Measurements from ENCODE around the gene IFIT1B.
"Not testable (repeated sequence)": the region's sequence is repeated elsewhere in the genome, so short reads cannot be mapped to it uniquely, and the experiment has no call there.

The IFIT1B gene

GRCh38 chr10:89377705-89378637 lies at the start of gene IFIT1B:
Gene IFIT1B, plus strand, starts transcription at chr10:89378056. Its CDS starts 80 bp downstream, at chr10:89378136.
- no peak for DNase-seq

GRCh38 chr10:89329151-89329550 lies 48.7 kb upstream of the IFIT1B start:
- no peak for DNase-seq

GRCh38 chr10:89330014-89330413 lies 47.8 kb upstream of the IFIT1B start:
- not testable (repeated sequence) for DNase-seq

- DNase-seq, result no peak
These were observed 47.2 kb upstream of the IFIT1B start for GRCh38 chr10:89330537-89331212.

- DNase-seq, result not testable (repeated sequence)
These were observed 46.3 kb upstream of the IFIT1B start for GRCh38 chr10:89331487-89332122.

GRCh38 chr10:89332123-89332633 lies 45.7 kb upstream of the IFIT1B start:
- no peak for DNase-seq

- DNase-seq, result no peak
These were observed 42.6 kb upstream of the IFIT1B start for GRCh38 chr10:89335226-89335625.

GRCh38 chr10:89336241-89336640 lies 41.6 kb upstream of the IFIT1B start:
- DNase-seq, result no peak

GRCh38 chr10:89337484-89337883 lies 40.4 kb upstream of the IFIT1B start:
- no peak for DNase-seq

GRCh38 chr10:89338713-89339112 lies 39.1 kb upstream of the IFIT1B start:
- DNase-seq, result no peak

- no peak for DNase-seq
These were observed 38.0 kb upstream of the IFIT1B start for GRCh38 chr10:89339875-89340274.

- no peak for DNase-seq
These were observed 36.2 kb upstream of the IFIT1B start for GRCh38 chr10:89341649-89342048.

- DNase-seq, result no peak
These were observed 35.5 kb upstream of the IFIT1B start for GRCh38 chr10:89342206-89342958.

- no peak for DNase-seq
These were observed 34.6 kb upstream of the IFIT1B start for GRCh38 chr10:89343089-89343767.

- DNase-seq, result no peak
These were observed 33.7 kb upstream of the IFIT1B start for GRCh38 chr10:89344156-89344555.

GRCh38 chr10:89345367-89346000 lies 32.4 kb upstream of the IFIT1B start:
- no peak for DNase-seq

GRCh38 chr10:89346405-89347254 lies 31.2 kb upstream of the IFIT1B start:
- no peak for DNase-seq

- no peak for DNase-seq
These were observed 30.0 kb upstream of the IFIT1B start for GRCh38 chr10:89347701-89348457.

- DNase-seq, result no peak
These were observed 29.4 kb upstream of the IFIT1B start for GRCh38 chr10:89348481-89348880.

GRCh38 chr10:89348975-89349374 lies 28.9 kb upstream of the IFIT1B start:
- no peak for DNase-seq

Measured in NCI-H187 treated with DMSO at 0.1 percent for 48 hours (cell line).